GM11168 (cell line): Measurements from ENCODE around the gene CBY1.

Source experiments
- in situ Hi-C: fragments of 300-500 bp; cut with MboI; formaldehyde crosslinking; loops from one replicate; pipeline ENCODE4 v1.12.0; 2022; ENCODE audit warnings: low sequenced_read_pairs; ENCODE audit not compliant: unreplicated experiment

Gene CBY1

DNA sequence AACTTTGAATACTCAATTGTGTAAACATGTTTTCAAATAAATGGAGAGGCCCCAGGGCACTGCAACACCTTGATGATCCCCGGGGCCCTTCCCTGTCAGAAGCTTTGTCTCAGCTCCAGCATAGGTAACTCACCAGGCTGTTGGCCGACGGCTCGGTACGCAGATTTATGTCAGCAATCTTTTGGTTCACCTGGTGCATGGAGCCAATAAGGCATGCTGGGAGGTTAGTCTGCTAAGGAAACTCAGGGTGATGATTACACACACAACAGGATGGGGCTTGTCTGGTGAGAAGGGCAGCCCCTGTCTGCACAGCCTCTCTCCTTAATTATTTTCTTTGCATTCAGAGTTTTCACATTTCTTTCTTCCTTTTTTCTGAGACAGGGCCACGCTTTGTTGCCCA, 11.0 kb upstream of the CBY1 start:
- in situ Hi-C loops = no loop called here

DNA sequence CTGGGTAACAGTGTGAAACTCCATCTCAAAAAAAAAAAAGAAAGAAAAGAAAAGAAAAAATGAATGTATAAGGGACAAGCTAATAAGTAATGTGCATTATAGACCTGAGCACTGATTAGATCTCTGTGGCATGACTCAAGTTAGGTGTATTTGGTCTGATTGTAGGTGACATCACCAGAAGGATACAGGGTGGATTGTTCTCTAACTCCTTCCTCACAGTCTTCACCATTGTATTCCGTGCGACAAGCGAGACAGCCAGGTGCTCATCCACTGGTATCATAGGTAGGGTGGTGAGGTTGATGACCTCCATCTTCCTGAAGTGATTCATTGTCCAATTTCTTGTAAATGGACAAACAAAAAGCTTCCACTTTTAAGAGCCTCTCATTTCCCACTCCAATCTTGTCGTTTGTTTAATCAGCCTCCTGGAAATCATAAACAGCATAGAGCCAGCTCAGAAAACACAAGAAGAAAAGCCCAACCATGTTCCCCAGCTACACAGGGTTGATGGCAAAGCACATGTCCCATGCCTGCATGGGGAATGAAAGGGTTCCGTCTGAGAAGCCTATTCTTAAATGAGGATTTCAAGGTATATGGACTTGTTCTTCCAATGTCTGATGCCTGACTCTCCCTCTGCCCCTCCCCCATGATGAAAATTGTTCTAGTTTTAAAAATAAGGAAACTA, 6.5 kb upstream of the CBY1 start:
- in situ Hi-C loops = no loop called here

- in situ Hi-C loops = no loop called here
These were observed 3.6 kb upstream of the CBY1 start for GRCh38 chr22:38652859-38653258.

- in situ Hi-C loops = no loop called here
These were observed 2.7 kb upstream of the CBY1 start for GRCh38 chr22:38653741-38654140.

GRCh38 chr22:38655519-38656255, 751 bp upstream of the CBY1 start:
- in situ Hi-C loops = no loop called here

DNA sequence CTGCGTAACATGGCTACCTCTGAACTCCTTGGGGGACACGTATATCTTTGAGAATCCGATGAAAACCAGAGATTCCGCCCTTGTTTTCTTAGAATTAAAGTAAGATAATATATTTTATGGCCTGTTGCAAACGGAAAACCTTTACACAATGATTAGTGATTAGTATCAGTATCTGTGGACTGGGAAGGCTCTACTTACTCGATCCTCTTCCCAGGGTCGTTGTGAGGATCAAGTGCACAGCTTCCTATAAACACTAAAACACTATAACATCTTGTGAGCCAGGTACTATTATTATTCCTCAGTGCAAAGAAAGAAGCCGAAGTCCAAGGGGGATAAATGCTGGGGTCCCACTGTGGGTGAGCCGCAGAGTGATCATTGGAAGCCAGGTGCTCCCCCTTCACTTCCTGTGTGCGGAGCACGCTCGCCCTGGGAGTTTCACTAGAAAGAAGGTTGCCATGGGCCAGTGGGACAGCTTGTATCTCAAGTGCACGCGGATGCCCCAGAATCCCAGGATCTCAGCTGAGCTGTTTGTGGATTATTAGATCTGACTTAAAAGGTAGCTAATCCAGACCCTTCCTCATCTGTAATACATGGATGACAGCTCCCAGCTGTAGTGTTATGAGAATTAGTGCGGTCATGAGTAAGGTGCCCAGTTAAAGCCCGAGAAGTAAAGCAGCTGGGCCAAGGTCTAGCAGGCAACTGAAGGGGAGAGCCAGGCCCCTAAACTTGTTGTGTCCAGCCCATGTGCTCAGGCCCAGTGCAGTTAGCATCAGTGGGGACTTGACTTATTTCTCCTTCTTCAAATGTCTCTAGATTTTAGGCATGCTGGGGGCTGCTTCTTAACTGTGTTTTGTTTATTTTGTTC, 839 bp downstream of the CBY1 start:
- in situ Hi-C loops = no loop called here

GRCh38 chr22:38674888-38675287, 18.4 kb downstream of the CBY1 start:
- in situ Hi-C loops = no loop called here

DNA sequence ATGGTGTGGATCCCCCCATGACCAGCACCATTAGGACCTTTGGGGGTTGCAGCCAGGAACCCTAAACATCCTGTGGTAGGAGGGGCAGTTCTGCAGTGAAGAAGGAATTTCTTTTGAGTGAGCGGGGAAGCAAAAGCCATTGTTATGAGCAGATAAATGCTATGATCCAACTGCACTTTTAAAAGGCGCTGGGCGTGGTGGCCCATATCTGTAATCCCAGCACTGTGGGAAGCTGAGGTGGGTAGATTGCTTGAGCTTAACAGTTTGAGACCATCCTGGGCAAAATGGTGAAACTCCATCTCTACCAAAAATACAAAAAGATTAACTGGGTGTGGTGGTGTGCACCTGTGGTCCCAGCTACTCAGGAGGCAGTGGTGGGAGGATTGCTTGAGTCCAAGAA, 19.4 kb downstream of the CBY1 start:
- in situ Hi-C loops = no loop called here

- in situ Hi-C loops = no loop called here
These were observed 25.3 kb downstream of the CBY1 start, which contains the start of gene TOMM22 for GRCh38 chr22:38681582-38682335. TSS of gene TOMM22 (plus strand) at chr22:38681957. CDS start at chr22:38681979, 22 bp downstream.

DNA sequence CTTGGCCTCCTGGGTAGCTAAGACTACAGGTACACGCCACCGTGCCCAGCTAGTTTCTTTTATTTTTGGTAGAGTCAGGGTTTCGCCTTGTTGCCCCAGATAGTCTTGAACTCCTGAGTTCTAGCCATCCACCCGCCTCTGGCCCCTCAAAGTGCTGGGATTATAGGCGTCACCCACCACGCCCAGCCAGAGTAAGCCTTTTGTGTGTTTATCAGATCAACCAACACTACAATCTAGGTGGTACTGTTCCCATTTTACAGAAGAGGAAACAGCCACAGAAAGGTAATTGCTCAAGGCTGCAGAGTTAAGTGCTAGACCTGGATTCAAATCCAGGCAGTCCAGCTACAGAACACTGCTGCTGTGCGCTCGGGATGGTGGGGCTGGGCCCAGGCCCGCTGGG, 28.5 kb downstream of the CBY1 start:
- in situ Hi-C loops = no loop called here

DNA sequence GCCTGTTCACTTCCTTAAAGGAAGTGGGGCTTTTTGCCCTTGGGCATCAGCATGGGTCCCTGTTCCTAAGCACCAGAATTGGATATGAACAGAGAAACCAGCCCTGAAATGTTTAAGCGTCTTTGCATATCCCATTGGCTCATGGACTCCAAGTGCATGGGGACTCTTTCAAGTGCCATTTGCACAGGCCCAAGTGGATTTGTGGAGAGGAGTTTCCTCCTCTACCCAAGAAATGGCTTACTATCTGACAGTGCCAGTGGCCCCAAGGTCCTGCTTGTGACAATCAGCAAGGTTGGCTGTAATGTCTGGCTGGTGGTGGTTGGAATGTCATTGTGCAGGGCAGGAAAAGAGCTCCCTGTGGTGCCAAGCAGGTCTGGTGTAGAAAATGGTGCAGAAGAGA, 29.3 kb downstream of the CBY1 start:
- in situ Hi-C loops = no loop called here

- in situ Hi-C loops = no loop called here
These were observed 33.2 kb downstream of the CBY1 start for GRCh38 chr22:38689651-38690050.

DNA sequence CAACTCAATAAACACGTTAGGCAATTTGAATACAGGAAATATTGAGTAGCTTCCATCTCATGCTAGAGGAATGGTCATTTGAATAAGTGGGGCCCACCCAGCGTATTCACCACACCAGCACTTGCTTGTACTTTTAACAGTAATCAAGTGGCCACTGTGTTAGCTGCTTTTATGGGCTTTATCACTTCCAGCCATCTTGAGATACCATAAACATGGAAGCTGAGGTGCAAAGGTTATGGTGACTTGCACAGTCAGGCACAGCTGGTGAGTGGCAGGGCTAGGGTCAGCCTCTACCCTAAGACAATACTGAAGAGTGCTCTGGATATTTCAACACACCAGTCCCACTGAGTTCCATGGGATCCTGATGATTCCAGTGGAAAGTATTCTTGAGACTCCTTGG, 37.6 kb downstream of the CBY1 start:
- in situ Hi-C loops = no loop called here

DNA sequence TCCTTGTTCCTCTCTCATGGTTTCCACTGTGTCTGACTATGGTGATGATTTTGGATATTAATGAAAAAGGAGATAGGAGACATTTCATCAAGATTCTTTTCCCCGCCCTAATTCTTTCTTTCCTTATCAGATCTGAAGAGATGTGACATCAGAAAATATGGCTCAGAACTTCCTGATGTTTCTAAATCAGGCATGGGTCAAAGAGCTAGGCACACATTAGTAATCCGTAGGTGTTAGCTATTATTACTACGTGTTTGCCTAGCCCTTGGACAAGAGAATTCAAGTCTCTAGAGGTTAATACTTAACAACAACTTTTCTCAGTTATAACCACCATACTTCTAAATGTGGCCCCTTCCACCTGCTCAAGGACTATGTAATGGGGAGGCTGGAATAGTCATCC, 38.5 kb downstream of the CBY1 start:
- in situ Hi-C loops = no loop called here

GRCh38 chr22:38696606-38697424, 40.4 kb downstream of the CBY1 start:
- in situ Hi-C loops = no loop called here

DNA sequence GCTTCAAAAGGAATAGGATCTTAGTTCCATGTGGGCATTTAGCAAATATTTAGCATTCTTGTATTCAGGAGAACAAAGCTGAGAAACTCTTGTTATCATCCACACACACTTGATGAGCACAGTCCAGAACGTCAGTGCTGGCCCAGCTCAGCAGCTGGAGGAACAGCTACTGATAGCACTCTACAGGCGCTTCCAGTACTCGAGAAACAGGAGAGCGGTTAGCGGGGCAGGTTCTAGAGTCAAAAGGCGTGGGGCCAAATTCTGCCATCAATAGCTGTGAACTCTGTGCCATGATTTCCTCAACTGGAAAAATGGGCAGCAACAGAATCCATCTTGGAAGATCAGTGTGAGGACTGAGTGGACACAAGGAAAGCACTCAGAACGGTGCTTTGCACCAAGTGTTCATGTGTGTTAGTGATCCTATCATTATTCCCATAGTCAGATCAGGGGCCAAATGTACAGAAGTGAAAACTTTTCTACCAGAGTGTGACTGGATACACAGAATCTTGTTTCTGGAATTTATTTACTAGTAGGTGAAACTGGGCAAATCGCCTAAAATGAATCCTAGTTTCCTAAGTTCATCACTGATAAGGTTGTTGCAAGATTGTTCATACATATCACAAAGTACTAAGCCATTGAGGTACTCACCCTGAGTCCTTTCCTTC, 41.1 kb downstream of the CBY1 start:
- in situ Hi-C loops = no loop called here

- in situ Hi-C loops = no loop called here
These were observed 42.1 kb downstream of the CBY1 start for GRCh38 chr22:38698407-38699094.

- in situ Hi-C loops = no loop called here
These were observed 42.7 kb downstream of the CBY1 start for GRCh38 chr22:38699143-38699542.
